NCI-H1436 (cell line): ENCODE results near the gene ENOX2.

ENCODE experiments used
- DNase-seq: peaks from one replicate; lab custom pipeline; 2025; lab: John Stamatoyannopoulos, UW

The ENOX2 gene

GRCh38 chrX:130699618-130700017, 203.4 kb downstream of the ENOX2 start:
- no peak for DNase-seq

GRCh38 chrX:130696542-130696941, 206.5 kb downstream of the ENOX2 start:
- DNase-seq, result no peak

- no peak for DNase-seq
Observed at GRCh38 chrX:130695931-130696330, 207.1 kb downstream of the ENOX2 start.

- no peak for DNase-seq
Observed at GRCh38 chrX:130694983-130695382, 208.0 kb downstream of the ENOX2 start.

GRCh38 chrX:130691576-130691975, 211.4 kb downstream of the ENOX2 start:
- DNase-seq, result no peak

GRCh38 chrX:130688360-130688759, 214.6 kb downstream of the ENOX2 start:
- no peak for DNase-seq

- no peak for DNase-seq
Observed at GRCh38 chrX:130682990-130683389, 220.0 kb downstream of the ENOX2 start.

GRCh38 chrX:130680164-130681035, 222.6 kb downstream of the ENOX2 start:
- no peak for DNase-seq

GRCh38 chrX:130676861-130677260, 226.1 kb downstream of the ENOX2 start:
- no peak for DNase-seq

GRCh38 chrX:130672214-130672613, 230.8 kb downstream of the ENOX2 start:
- no peak for DNase-seq

- DNase-seq, result no peak
Observed at GRCh38 chrX:130669233-130669632, 233.8 kb downstream of the ENOX2 start.

GRCh38 chrX:130665263-130665662, 237.7 kb downstream of the ENOX2 start:
- no peak for DNase-seq

- no peak for DNase-seq
Observed at GRCh38 chrX:130658310-130658709, 244.7 kb downstream of the ENOX2 start.

- DNase-seq, result peak; percentile 10
Observed at GRCh38 chrX:130654409-130654950, 248.5 kb downstream of the ENOX2 start.

GRCh38 chrX:130652824-130653578, 250.0 kb downstream of the ENOX2 start:
- no peak for DNase-seq

GRCh38 chrX:130649738-130650137, 253.3 kb downstream of the ENOX2 start:
- no peak for DNase-seq

- no peak for DNase-seq
Observed at GRCh38 chrX:130647468-130647867, 255.5 kb downstream of the ENOX2 start.

GRCh38 chrX:130645955-130646583, 256.9 kb downstream of the ENOX2 start:
- no peak for DNase-seq

- DNase-seq, result no peak
Observed at GRCh38 chrX:130637591-130637990, 265.4 kb downstream of the ENOX2 start.

GRCh38 chrX:130636277-130636676, 266.7 kb downstream of the ENOX2 start:
- no peak for DNase-seq

GRCh38 chrX:130631011-130631410, 272.0 kb downstream of the ENOX2 start:
- DNase-seq, result no peak

- DNase-seq, result no peak
Observed at GRCh38 chrX:130628516-130628915, 274.5 kb downstream of the ENOX2 start.
